ENCODE data around the gene RAPGEF4. TPM values are rescaled to one million over a fixed set of nuclear protein-coding genes. Genes with fewer than 3 reads are reported as not detected.
"Not testable (repeated sequence)": the region's sequence is repeated elsewhere in the genome, so short reads cannot be mapped to it uniquely, and the experiment has no call there.

The RAPGEF4 gene
- total RNA-seq, 1 donor from 2014 or later = 9.3 TPM

GRCh38 chr2:173087793-173088496 is 352.3 kb downstream of the RAPGEF4 start:
- intact Hi-C loops (cut with DNase I) = no loop called here
- ATAC-seq = no peak
- DNase-seq (ENCODE audit: low spot score) = no peak

DNA sequence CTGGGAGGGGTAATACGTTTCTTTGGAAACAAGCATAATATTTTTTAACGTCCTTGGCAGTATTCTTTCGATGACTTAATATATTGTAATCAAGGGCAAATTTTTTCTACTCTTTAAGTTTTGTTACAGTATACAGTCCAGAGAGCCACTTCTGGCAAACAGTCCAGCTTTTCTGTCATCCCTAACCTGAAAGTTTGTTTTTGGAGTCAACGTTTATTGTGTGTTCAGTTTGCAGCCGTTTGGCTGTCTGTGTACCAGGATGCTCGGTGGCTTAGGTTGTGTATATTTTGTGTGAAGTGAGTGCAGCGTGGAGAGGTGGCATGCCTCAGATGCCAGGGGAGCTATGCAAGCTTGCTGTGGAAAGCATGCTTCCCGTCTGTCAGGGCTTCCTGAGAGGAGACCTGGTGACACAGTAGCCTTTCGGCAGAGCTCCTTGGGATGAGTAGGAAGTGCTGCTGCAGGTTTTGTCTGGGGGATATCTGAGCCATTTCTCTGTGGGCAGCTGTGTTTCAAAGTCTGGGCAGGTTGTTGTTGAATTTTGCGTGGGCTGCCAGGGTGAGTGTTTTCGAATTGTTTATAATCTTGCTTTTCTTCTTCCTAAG is 354.7 kb downstream of the RAPGEF4 start:
- DNase-seq (ENCODE audit: low spot score) (no peak), ATAC-seq (peak; percentile 40)
- intact Hi-C loops (cut with DNase I) = no loop called here

- DNase-seq (ENCODE audit: low spot score) (no peak), ATAC-seq (peak; percentile 83)
- intact Hi-C loops (cut with DNase I) = no loop called here
Measured at GRCh38 chr2:173090973-173091660, 355.5 kb downstream of the RAPGEF4 start.

DNA sequence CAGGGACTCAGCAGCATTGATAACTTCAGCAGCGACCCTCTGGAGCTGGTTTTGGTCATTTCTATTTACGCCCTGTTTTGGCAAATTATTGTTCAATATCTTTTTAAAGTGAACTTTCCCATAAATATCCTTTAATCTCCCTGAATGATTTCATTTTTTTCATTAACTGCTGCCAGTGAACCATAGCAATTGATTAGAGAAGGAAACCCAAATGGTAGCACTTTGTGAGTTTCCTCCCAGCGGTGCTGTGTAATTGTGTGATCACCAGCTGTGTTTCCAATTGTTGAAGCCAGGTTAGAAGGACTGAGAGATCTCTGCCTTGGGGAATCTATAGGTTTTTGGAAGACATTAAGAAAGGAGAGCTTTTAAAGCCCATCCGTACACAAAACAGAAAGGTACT is 356.3 kb downstream of the RAPGEF4 start:
- ATAC-seq (no peak), DNase-seq (ENCODE audit: low spot score) (no peak)
- intact Hi-C loops (cut with DNase I) = no loop called here

DNA sequence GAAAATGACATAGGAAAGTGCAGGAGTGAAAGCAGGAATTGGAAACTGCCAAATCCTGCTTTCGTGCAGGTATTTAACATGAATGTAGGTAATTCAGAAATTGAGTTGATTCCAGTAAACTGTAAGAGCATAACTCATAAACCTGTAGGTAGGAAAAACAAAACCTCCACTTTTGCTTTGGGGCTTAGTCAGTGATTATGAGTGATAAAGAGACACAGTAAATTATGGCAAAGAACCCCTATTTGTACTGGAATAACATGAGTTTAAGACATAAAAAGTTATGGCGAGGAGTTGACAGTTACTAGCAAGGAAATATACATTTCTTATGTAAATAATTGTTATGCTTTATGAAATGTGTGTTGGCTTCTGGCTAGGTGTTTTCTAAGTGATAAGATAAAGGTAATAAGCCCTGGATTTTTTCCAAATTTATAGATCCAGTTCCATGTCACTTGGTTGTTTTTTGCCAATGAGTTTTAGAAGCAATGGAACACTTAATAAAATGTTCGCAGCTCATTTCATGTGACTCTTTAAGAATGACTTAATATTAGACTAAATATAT is 357.3 kb downstream of the RAPGEF4 start:
- ATAC-seq (no peak), DNase-seq (ENCODE audit: low spot score) (no peak)
- intact Hi-C loops (cut with DNase I) = no loop called here

- DNase-seq (ENCODE audit: low spot score); ATAC-seq; intact Hi-C loops (cut with DNase I): not testable (repeated sequence)
Measured at GRCh38 chr2:173093617-173094016, 358.0 kb downstream of the RAPGEF4 start.

DNA sequence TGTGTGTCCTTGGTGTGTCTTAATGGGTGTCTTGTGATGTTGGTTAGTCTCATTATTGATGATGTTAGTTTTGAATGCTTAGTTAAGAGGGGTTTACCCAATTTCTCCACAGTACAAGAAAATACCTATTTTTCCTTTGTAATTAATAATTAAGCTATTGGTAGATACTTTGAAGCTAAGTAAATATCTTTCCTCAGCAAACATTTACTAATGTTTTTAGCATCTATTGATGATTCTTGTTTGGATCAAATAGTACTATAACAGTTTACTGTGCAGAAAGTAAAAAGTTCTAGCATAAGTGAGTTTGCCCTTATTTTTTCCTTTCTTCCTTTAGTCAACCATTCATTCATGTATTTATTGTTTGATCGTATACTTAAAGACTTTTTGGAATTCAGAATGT is 359.1 kb downstream of the RAPGEF4 start:
- intact Hi-C loops (cut with DNase I) = no loop called here
- ATAC-seq = no peak
- no peak for DNase-seq (ENCODE audit: low spot score)

GRCh38 chr2:173095356-173095755 is 359.7 kb downstream of the RAPGEF4 start:
- no peak for DNase-seq (ENCODE audit: low spot score)
- no peak for ATAC-seq
- intact Hi-C loops (cut with DNase I) = no loop called here

GRCh38 chr2:173099271-173099670 is 363.6 kb downstream of the RAPGEF4 start:
- intact Hi-C loops (cut with DNase I) = no loop called here
- ATAC-seq (no peak), DNase-seq (ENCODE audit: low spot score) (no peak)

GRCh38 chr2:173099804-173100203 is 364.2 kb downstream of the RAPGEF4 start:
- ATAC-seq = no peak
- intact Hi-C loops (cut with DNase I) = no loop called here
- DNase-seq (ENCODE audit: low spot score) = no peak

- peak; percentile 66 for ATAC-seq
Measured at GRCh38 chr2:173101687-173102086, 366.0 kb downstream of the RAPGEF4 start.

More at GRCh38 chr2:173101687-173102086, 366.0 kb downstream of the RAPGEF4 start:
- intact Hi-C loops (cut with DNase I) = no loop called here
- no peak for DNase-seq (ENCODE audit: low spot score)

Other genes starting within 250 kb of the RAPGEF4 start
- 18.9 TPM for gene PDK1, start 179.8 kb upstream of the RAPGEF4 start, total RNA-seq

Data from sciatic nerve (tissue), 2 donors.